Kidney capillary endothelial cell (primary cell): ENCODE measurements around the gene C6orf132.

Experiments
- DNase-seq: peaks from one replicate; pipeline ENCODE4 v3.0.0-alpha.2; 2018; ENCODE audit warnings: low spot score

The C6orf132 gene

GRCh38 chr6:42073287-42073686 is 69.1 kb downstream of the C6orf132 start:
- no peak for DNase-seq

GRCh38 chr6:42071881-42072583 is 70.4 kb downstream of the C6orf132 start:
- DNase-seq = no peak

GRCh38 chr6:42068872-42069522 is 73.4 kb downstream of the C6orf132 start:
- DNase-seq = no peak

- no peak for DNase-seq
Measured at GRCh38 chr6:42068173-42068572, 74.2 kb downstream of the C6orf132 start.

- no peak for DNase-seq
Measured at GRCh38 chr6:42066156-42066675, 76.2 kb downstream of the C6orf132 start.

- DNase-seq = no peak
Measured at GRCh38 chr6:42059743-42060142, 82.7 kb downstream of the C6orf132 start.

GRCh38 chr6:42053601-42054000 is 88.8 kb downstream of the C6orf132 start:
- no peak for DNase-seq

- no peak for DNase-seq
Measured at GRCh38 chr6:42051268-42051653, 91.2 kb downstream of the C6orf132 start.
